Epithelial cell of proximal tubule (primary cell): ENCODE results near the gene TRIM44. TPM values are rescaled to one million over a fixed set of nuclear protein-coding genes. Genes with fewer than 3 reads are reported as not detected.

ENCODE experiments used
- DNase-seq: peaks from one replicate; pipeline ENCODE4 v3.0.0-alpha.2; 2011; ENCODE audit warnings: low read depth
- H3K4me3 ChIP-seq: 2 replicates; pipeline ENCODE4 v1.5.1; 2011; ENCODE audit warnings: low read depth, mild to moderate bottlenecking, low read length
- CTCF ChIP-seq: conservative IDR thresholded peaks from 2 replicates; pipeline ENCODE4 v1.5.1; 2012; ENCODE audit warnings: low read depth, mild to moderate bottlenecking, low read length
- total RNA-seq: library from RNA; depleted of rRNA; stranded (reverse); fragments of >200 nt; gene quantifications from 2 replicates; pipeline ENCODE4 v1.2.3, GENCODE V29; 2015

The TRIM44 gene
- total RNA-seq, 1 donor from 2014 or later, result 42.1 TPM

- TF ChIP-seq CTCF, result no peak
- DNase-seq, result no peak
- H3K4me3 ChIP-seq, result no peak overlapping the region
Measured at GRCh38 chr11:35846874-35847273, 184.3 kb downstream of the TRIM44 start.

GRCh38 chr11:35847473-35847872 is 184.9 kb downstream of the TRIM44 start:
- H3K4me3 ChIP-seq, result no peak overlapping the region
- DNase-seq, result no peak
- no peak for TF ChIP-seq CTCF

GRCh38 chr11:35848616-35849015 is 186.0 kb downstream of the TRIM44 start:
- no peak for TF ChIP-seq CTCF
- DNase-seq, result no peak
- H3K4me3 ChIP-seq, result no peak overlapping the region

GRCh38 chr11:35850191-35850590 is 187.6 kb downstream of the TRIM44 start:
- TF ChIP-seq CTCF, result no peak
- no peak overlapping the region for H3K4me3 ChIP-seq
- no peak for DNase-seq

- no peak for TF ChIP-seq CTCF
- H3K4me3 ChIP-seq, result no peak overlapping the region
- no peak for DNase-seq
Measured at GRCh38 chr11:35851342-35851741, 188.8 kb downstream of the TRIM44 start.

- no peak overlapping the region for H3K4me3 ChIP-seq
- no peak for TF ChIP-seq CTCF
- no peak for DNase-seq
Measured at GRCh38 chr11:35852056-35852455, 189.5 kb downstream of the TRIM44 start.

- no peak for TF ChIP-seq CTCF
- no peak overlapping the region for H3K4me3 ChIP-seq
- DNase-seq, result no peak
Measured at GRCh38 chr11:35853971-35854370, 191.4 kb downstream of the TRIM44 start.
